ENCODE data around the gene MARCKSL1.

The MARCKSL1 gene

DNA sequence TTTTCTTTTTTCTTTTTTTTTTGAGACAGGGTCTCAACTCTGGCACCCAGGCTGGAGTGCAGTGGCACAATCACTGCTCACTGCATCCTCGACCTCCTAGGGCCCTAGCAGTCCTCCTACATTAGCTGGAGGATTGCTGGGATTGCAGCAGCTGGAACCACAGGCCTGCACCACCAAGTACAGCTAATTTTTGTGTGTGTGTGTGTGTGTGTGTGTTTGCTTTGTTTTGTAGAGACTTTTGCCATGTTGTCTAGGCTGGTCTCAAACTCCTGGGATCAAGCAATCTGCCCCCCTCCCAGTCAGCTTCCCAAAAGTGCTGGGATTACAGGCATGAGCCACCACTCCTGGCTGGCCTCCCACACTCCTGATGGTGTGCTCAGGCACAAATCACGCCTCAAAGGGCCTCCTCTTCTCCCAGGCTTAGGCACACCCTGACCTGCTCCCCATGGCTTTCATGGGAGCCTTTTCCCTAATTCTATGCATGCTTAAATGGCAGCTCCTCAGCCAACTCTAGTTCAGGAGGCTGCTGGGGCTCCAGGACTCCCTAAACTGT, 16.9 kb upstream of the MARCKSL1 start:
- no peak for DNase-seq

- no peak for DNase-seq
Measured at GRCh38 chr1:32352239-32352745, 16.3 kb upstream of the MARCKSL1 start.

GRCh38 chr1:32351399-32352238, 15.6 kb upstream of the MARCKSL1 start:
- DNase-seq, result peak; percentile 82 to 95 (median 89)

- DNase-seq, result peak in 1 of 5 experiments; percentile 62
Measured at GRCh38 chr1:32350785-32351398, 14.9 kb upstream of the MARCKSL1 start.

DNA sequence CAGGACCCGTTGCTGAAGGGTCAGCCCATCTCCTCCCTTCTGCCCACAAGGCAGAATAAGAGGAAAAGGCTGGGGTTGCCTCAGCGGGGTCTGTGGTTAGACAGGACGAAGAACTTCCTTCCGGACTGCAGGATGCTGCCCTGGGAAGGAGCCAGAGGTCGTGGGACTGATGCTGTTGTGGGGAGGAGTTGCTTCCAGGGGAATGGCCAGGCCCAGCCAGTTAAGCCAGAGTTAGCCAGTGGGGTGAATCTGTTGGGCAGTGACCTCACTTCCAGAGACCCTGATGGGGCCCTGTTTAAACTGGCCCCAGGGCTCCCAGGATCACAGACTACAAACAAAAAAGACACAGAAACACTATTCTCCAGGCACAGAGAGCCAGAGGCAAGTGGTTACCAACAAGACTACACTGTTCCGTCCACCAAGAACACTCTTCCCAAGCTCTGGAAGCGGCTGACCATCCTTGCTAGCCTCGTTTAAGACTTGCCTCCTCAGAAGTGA, 13.2 kb upstream of the MARCKSL1 start:
- no peak for DNase-seq

- DNase-seq, result no peak
Measured at GRCh38 chr1:32346532-32347157, 10.6 kb upstream of the MARCKSL1 start.

DNA sequence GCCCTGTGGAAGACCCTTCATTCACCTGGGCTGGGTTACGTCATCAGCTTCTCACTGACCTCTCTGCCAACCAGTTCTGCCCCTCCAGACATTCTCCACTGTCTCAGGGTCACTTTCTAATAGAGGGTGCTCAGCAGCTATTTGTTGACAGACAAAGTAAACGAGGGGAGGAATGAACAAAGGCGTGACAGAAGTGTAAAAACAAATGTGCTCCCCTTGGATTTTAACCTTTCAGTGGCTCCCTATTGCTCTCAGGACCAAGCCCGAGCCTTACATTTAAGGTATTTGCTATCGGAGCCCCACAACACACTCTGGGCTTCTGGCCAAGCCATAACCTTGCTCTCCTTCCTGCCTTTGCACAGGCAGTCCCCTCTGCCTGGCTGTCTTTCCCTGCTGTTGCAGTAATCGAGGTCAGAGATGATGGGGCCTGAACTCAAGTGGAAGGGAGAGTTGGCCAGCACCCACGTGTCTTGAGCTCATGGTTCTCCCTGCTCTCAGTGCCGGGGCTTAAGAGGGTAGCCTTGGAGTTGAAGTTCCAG, 9.3 kb upstream of the MARCKSL1 start:
- DNase-seq, result no peak

DNA sequence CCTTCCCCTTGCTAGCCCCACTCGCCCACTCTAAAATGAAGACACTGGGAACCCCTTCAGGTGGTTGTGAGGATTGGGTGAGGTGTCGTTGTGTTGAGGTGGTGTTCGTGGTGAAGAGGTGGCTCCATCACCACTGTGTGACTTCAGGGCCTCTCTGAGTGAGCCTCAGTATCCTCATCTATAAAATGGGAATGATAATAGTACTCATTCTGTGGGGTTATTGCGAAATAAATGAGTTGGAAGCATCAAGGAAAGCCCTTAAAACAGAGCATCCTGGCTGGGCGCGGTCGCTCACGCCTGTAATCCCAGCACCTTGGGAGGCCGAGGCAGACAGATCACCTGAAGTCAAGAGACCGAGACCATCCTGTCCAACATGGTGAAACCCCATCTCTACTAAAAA, 6.7 kb upstream of the MARCKSL1 start:
- DNase-seq, result no peak

- DNase-seq, result no peak
Measured at GRCh38 chr1:32341971-32342370, 5.9 kb upstream of the MARCKSL1 start.

DNA sequence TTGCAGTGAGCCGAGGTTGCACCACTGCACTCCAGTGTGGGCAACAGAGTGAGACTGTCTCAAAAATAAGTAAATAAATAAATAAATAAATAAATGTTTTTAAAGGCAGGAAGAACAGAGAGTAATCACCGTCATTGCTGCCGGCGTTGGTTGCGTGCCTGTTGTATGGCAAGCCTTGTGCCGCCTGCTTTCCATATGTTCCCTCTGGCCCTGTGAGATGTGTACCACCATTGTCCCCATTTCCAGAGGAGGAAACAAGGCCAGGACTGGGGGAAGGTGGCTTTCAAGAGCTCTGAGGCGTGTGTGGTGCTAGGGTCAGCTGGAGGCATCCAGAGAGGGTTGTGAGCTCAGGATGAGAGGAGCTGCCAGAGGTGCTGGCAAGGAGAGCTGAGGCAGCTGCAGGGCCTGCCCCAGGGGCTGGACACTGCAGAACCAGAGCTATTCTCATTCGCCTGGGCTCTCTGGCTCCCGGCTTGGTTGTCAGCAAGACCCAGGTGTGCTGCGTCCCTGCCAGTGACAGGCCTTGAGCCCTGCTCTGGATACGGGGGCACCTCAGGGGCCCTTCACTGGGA, 5.2 kb upstream of the MARCKSL1 start:
- no peak for DNase-seq

DNA sequence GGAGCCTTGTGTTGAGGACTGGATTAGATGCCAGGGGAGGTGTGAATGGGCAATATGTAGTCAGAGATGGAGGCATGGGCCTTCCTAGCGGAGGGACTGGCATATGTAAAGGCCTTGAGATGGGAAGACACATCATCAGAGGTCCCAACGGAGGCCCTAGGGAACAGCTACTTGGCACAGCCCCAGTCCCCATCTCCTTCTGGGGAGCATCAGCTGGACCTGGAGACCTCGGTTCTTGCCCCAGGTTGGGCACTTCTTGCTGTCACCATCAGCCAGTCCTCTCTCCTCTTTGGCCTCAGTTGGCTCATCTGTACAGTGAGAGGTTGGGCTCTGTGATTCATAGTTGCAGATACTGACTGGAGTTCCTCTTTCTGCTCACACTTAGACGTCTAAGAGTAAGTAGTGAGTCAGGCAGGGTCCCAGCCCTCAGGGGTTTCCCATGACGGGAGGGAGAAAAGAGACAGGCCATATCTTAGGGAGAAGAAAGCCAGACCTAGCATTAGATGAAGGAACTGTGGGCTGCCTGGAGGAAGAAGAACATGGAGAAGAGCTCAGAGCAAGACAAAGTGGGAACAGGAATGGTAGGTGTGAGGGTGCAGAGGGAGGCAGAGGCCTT, 3.4 kb upstream of the MARCKSL1 start:
- DNase-seq, result no peak

GRCh38 chr1:32338637-32339145, 2.7 kb upstream of the MARCKSL1 start:
- no peak for DNase-seq

- peak in 1 of 5 experiments; percentile 77 for DNase-seq
Measured at GRCh38 chr1:32337855-32338636, 2.0 kb upstream of the MARCKSL1 start.

GRCh38 chr1:32336963-32337675, 1.1 kb upstream of the MARCKSL1 start:
- DNase-seq, result peak in 3 of 5 experiments; percentile 39 to 68 (median 66)

DNA sequence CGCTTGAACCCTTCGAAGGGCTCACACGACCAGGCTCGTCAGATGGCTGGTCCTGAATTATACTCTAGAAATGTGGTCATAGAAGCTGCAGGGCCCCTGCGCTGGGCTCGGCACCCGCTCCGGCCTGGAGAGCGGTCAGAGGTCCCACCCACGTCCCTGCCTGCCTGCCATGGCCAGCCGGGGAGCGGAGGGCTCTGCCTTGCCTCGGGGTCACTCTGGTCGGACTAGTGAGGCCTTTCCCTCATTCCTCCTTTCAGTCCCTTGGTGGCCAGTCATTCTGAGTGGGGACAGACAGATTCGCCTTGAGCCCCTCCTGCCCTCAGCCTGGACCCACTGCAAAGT, 529 bp upstream of the MARCKSL1 start:
- DNase-seq, result no peak

- DNase-seq, result no peak
Measured at GRCh38 chr1:32335535-32335789, 571 bp downstream of the MARCKSL1 start.

GRCh38 chr1:32334864-32335534, 1.0 kb downstream of the MARCKSL1 start:
- peak; percentile 35 to 66 (median 50) for DNase-seq

GRCh38 chr1:32334274-32334861, 1.7 kb downstream of the MARCKSL1 start:
- no peak for DNase-seq

DNA sequence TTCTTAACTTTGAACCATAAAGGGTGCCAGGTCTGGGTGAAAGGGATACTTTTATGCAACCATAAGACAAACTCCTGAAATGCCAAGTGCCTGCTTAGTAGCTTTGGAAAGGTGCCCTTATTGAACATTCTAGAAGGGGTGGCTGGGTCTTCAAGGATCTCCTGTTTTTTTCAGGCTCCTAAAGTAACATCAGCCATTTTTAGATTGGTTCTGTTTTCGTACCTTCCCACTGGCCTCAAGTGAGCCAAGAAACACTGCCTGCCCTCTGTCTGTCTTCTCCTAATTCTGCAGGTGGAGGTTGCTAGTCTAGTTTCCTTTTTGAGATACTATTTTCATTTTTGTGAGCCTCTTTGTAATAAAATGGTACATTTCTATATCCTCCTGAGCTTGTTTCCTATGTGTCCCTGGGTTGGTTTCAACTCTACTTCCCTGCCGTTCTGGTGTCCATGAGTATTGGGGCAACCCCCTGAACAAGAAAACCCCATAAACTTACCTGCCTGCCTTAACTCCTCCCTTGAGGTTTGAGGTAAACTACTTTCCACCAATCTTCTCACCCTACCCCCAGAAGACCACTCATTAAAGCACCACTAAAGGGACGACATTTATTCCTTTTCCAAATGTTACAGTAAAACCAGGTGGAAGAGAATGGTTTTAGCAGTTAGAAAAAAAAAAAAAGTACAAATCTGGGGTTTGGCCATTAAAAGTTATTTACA, 2.6 kb downstream of the MARCKSL1 start:
- DNase-seq, result no peak

Measured in T-helper 2 cell (primary cell).